Kidney (tissue), 14 donors: ENCODE data around the gene AKAP1. TPM values are rescaled to one million over a fixed set of nuclear protein-coding genes. Genes with fewer than 3 reads are reported as not detected.

ENCODE experiments used
- DNase-seq, 5 donors: peaks; one replicate each; pipeline ENCODE4 v3.0.0-alpha.2; 2013 to 2020
- FAIRE-seq: peaks from 2 replicates; lab custom pipeline; 2012; peaks lifted over from hg19 to GRCh38; lab: Jason Lieb, UNC
- H3K27ac ChIP-seq, 2 donors: one replicate each; pipeline ENCODE4 v1.7.0; 2013; ENCODE audit warnings: low read depth in 2 of 2, low read length in 2 of 2, inconsistent platforms in 1 of 2
- H3K27me3 ChIP-seq: one replicate; pipeline ENCODE4 v1.7.1; 2013; ENCODE audit warnings: low read length, inconsistent platforms; ENCODE audit not compliant: control insufficient read depth, insufficient read depth
- H3K36me3 ChIP-seq, 3 donors: one replicate each; pipeline versions ENCODE4 v1.7.0 to v1.7.1; 2013; ENCODE audit warnings: low read length in 3 of 3, control low read depth in 1 of 3, inconsistent platforms in 1 of 3; ENCODE audit not compliant: insufficient read depth in 3 of 3, control insufficient read depth in 2 of 3
- H3K4me1 ChIP-seq, 3 donors: one replicate each; pipeline versions ENCODE4 v1.7.0 to v1.7.1; 2013; ENCODE audit warnings: low read length in 3 of 3, inconsistent platforms in 1 of 3, low read depth in 1 of 3; ENCODE audit not compliant: control insufficient read depth in 2 of 3, insufficient read depth in 2 of 3
- H3K4me3 ChIP-seq, 3 donors: one replicate each; pipeline versions ENCODE4 v1.7.0 to v1.8.1; 2013; ENCODE audit warnings: low read length in 3 of 3, control low read depth in 1 of 3, inconsistent platforms in 1 of 3
- H3K9ac ChIP-seq, 3 donors: one replicate each; pipeline versions ENCODE4 v1.7.0 to v1.7.1; 2013; ENCODE audit warnings: low read length in 3 of 3, control low read depth in 1 of 3, inconsistent platforms in 1 of 3
- H3K9me3 ChIP-seq, 3 donors: one replicate each; pipeline versions ENCODE4 v1.7.0 to v1.7.1; 2013; ENCODE audit warnings: low read length in 3 of 3, control low read depth in 1 of 3, inconsistent platforms in 1 of 3; ENCODE audit not compliant: control insufficient read depth in 2 of 3, insufficient read depth in 1 of 3
- intact Hi-C: fragments of 100-400 bp; cut with DNase I; formaldehyde crosslinking; loops from one replicate; pipeline ENCODE4 v1.11.1; 2022
- polyA plus RNA-seq: library from polyadenylated mRNA; stranded (reverse); fragments of 350-450 nt; fragmentation: Illumina TruSeq; extraction: RNeasy Lipid Tissue Mini Kit (QIAGEN cat#74804); gene quantifications from one replicate; pipeline ENCODE4 v1.2.3, GENCODE V29; 2014; ENCODE audit warnings: low read depth, low replicate concordance; ENCODE audit not compliant: insufficient read depth
- total RNA-seq: library from RNA; stranded (reverse); fragmentation: NEBNext Ultra II Directional; extraction: Animal tissue kit (Norgen Biotek cat#: 25700); gene quantifications from one replicate; pipeline ENCODE4 v1.2.1, GENCODE V29; 2021
- TF ChIP-seq, protein P1 (sequence below): IDR thresholded peaks from 3 replicates; pipeline ENCODE4 v1.5.1; 2012; ENCODE audit warnings: mild to moderate bottlenecking, moderate library complexity, borderline replicate concordance; ENCODE audit not compliant: insufficient read depth; ENCODE audit errors: extremely low read depth
- donor health status: control.
- donor health status: control.
- donor health status: control.
- donor health status: control.
- donor health status: control.
- donor health status: DM: yes; HTN: yes; CAD: no.
- donor health status: Normal renal cell carcinoma (clear cell type).

Gene AKAP1
- total and polyA plus RNA-seq, 2 donors from 2014 or later: 24.6 to 46.8 TPM

DNA sequence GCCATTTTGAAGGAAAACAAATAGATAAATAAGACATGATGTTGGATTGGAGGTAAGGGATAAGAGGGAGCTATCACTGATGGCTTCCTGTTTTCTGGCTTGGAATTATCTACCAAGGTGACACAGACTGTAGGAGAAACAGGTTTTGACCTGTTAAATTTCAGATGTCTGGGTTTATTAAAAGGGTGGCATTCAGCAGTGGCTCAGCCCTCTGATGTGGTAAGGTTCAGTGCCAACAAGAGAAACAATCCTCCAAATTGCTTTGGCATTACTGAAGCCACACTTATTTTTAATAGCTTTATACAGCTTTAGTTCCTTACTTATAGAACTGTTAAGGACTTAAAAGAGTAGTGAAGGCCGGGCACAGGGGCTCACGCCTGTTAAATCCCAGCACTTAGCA lies 37.0 kb upstream of the AKAP1 start:
- intact Hi-C loops: no loop called here
- FAIRE-seq: no peak
- peaks cover 6% of the 10 kb centered on the region for H3K27me3 ChIP-seq
- no peaks in the 10 kb centered on the region for H3K9me3 ChIP-seq
- TF ChIP-seq, protein P1, sequence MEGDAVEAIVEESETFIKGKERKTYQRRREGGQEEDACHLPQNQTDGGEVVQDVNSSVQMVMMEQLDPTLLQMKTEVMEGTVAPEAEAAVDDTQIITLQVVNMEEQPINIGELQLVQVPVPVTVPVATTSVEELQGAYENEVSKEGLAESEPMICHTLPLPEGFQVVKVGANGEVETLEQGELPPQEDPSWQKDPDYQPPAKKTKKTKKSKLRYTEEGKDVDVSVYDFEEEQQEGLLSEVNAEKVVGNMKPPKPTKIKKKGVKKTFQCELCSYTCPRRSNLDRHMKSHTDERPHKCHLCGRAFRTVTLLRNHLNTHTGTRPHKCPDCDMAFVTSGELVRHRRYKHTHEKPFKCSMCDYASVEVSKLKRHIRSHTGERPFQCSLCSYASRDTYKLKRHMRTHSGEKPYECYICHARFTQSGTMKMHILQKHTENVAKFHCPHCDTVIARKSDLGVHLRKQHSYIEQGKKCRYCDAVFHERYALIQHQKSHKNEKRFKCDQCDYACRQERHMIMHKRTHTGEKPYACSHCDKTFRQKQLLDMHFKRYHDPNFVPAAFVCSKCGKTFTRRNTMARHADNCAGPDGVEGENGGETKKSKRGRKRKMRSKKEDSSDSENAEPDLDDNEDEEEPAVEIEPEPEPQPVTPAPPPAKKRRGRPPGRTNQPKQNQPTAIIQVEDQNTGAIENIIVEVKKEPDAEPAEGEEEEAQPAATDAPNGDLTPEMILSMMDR: no peak
- H3K9ac ChIP-seq: no peak overlapping the region
- no peak for DNase-seq
- no peak overlapping the region for H3K27ac ChIP-seq
- H3K4me1 ChIP-seq: peaks cover 0 to 9% (median 0%) of the 10 kb centered on the region in 3 donors
- H3K36me3 ChIP-seq: no peaks in the 10 kb centered on the region
- no peak overlapping the region for H3K4me3 ChIP-seq

DNA sequence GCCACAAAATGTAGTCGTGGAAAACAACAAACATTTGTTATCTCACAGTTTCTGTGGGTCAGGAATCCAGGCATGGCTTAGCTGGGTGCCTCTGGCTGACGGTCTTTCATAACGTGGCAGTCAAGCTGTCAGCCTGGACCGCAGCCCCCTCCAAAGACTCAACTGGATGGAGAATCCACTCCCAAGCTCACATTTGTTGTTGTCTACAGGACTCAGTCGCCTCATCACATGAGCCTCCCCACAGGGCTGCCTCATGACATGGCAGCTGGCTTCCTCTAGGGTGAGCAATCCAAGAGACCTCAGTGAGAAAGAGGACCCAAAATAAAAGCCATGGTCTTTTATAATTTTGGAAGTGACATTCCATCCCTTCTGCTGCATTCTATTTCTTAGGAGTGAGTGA lies 34.7 kb upstream of the AKAP1 start:
- Histone ChIP-seq H3K9ac (no peak overlapping the region), H3K4me3 (no peak overlapping the region), H3K9me3 (no peaks in the 10 kb centered on the region), H3K27ac (peak overlapping the region in 1 of 2 donors; percentile 8), H3K27me3 (peaks cover 3% of the 10 kb centered on the region), H3K4me1 (peaks cover 0 to 8% (median 0%) of the 10 kb centered on the region in 3 donors), H3K36me3 (no peaks in the 10 kb centered on the region)
- TF ChIP-seq, protein P1: no peak
- no peak for DNase-seq
- no peak for FAIRE-seq
- intact Hi-C loops: no loop called here

DNA sequence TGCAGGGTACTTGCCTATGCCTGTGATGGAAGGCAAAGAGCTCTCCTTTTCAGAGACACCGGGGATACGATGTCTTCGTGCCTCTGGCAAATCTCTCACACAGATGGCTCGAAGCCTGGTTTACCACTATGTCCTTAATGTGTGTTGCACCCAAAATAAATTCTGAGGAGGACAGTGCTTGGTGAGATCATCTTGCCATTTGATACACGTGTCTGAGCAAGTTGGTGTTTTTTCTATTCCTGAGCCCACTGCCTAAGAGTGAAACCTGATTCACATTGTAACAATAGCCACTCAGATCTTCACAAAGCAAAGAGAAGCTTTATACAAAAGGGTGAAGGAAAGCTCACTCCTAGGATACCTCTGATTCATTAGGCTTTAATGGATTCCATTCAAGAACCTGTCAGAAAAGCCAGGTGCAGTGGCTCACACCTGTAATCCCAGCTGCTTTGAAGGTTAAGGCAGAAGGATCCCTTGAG lies 33.1 kb upstream of the AKAP1 start:
- Histone ChIP-seq H3K36me3 (no peaks in the 10 kb centered on the region), H3K4me1 (no peaks in the 10 kb centered on the region), H3K9me3 (no peaks in the 10 kb centered on the region), H3K9ac (no peak overlapping the region), H3K4me3 (no peak overlapping the region), H3K27me3 (no peaks in the 10 kb centered on the region), H3K27ac (no peak overlapping the region)
- TF ChIP-seq, protein P1: no peak
- FAIRE-seq (no peak), DNase-seq (peak in 3 of 5 donors; percentile 60 to 86 (median 76))
- intact Hi-C loops: no loop called here

DNA sequence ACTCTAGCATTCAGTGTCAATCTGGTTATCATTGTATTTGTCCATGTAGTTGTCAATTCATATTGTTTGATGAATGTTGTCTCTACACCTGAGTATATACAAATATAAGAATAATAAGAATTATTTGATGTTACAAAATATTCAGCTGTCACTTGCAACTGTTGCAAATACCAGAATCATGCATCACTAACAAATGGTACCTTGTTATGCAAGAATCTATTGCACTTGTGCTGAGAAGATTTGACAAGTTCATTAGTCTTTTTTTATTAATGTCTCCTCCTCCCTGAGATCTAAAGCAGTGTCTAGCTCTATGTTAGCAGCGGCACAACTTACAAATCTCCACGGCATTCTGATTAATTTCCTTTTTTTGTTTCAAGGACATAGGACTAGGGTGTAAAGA lies 22.2 kb upstream of the AKAP1 start:
- Histone ChIP-seq H3K9me3 (no peaks in the 10 kb centered on the region), H3K27me3 (no peaks in the 10 kb centered on the region), H3K9ac (no peak overlapping the region), H3K4me1 (no peaks in the 10 kb centered on the region), H3K36me3 (no peaks in the 10 kb centered on the region), H3K4me3 (no peak overlapping the region), H3K27ac (no peak overlapping the region)
- TF ChIP-seq, protein P1: no peak
- FAIRE-seq: no peak
- no peak for DNase-seq
- intact Hi-C loops: no loop called here
